WTC11 (cell line): ENCODE data around the gene FAM110A.

Experiments
- CREB1 ChIP-seq: sonication (generic); formaldehyde crosslinking; IDR thresholded peaks from 2 replicates; pipeline ENCODE4 v1.8.0; 2023; ENCODE audit warnings: mild to moderate bottlenecking, missing genetic modification reagents
- TF ChIP-seq, protein P1 (sequence below): fragments of 200-600 bp; IDR thresholded peaks from 2 replicates; pipeline ENCODE4 v1.8.0; 2022; ENCODE audit warnings: antibody characterized with exemption
- TF ChIP-seq, protein P2 (sequence below): sonication (generic); formaldehyde crosslinking; IDR thresholded peaks from 2 replicates; pipeline ENCODE4 v1.8.0; 2023; ENCODE audit warnings: missing genetic modification reagents, mild to moderate bottlenecking, borderline replicate concordance
- TF ChIP-seq, protein P3 (sequence below): sonication (generic); formaldehyde crosslinking; IDR thresholded peaks from 2 replicates; pipeline ENCODE4 v1.8.1; 2023; ENCODE audit warnings: mild to moderate bottlenecking, missing genetic modification reagents, moderate library complexity
- TF ChIP-seq, protein P4 (sequence below): sonication (generic); formaldehyde crosslinking; IDR thresholded peaks from 2 replicates; pipeline ENCODE4 v1.8.1; 2023; ENCODE audit warnings: mild to moderate bottlenecking, missing genetic modification reagents

DNA sequence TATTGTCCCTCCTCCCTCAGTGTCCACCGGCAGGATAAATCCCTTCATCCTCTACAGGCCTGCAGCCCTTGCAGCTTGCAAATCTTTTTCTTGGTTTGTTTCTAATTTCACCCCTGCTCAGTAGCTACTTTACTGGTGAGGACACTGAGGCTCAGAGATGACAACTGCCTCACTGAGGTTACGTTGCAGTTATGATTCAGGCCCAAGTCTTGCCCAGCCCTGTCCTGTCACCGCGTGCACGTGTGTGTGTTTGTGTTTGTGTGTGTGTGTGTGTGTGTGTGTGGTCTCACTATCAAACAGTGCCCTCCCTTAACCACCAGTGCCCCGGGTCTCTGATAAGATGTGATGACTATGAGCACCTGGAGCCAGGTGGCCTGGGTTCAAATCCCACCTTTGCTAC, 21.1 kb downstream of the FAM110A start:
- TF ChIP-seq, protein P1, sequence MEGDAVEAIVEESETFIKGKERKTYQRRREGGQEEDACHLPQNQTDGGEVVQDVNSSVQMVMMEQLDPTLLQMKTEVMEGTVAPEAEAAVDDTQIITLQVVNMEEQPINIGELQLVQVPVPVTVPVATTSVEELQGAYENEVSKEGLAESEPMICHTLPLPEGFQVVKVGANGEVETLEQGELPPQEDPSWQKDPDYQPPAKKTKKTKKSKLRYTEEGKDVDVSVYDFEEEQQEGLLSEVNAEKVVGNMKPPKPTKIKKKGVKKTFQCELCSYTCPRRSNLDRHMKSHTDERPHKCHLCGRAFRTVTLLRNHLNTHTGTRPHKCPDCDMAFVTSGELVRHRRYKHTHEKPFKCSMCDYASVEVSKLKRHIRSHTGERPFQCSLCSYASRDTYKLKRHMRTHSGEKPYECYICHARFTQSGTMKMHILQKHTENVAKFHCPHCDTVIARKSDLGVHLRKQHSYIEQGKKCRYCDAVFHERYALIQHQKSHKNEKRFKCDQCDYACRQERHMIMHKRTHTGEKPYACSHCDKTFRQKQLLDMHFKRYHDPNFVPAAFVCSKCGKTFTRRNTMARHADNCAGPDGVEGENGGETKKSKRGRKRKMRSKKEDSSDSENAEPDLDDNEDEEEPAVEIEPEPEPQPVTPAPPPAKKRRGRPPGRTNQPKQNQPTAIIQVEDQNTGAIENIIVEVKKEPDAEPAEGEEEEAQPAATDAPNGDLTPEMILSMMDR: no peak
- TF ChIP-seq, protein P2, sequence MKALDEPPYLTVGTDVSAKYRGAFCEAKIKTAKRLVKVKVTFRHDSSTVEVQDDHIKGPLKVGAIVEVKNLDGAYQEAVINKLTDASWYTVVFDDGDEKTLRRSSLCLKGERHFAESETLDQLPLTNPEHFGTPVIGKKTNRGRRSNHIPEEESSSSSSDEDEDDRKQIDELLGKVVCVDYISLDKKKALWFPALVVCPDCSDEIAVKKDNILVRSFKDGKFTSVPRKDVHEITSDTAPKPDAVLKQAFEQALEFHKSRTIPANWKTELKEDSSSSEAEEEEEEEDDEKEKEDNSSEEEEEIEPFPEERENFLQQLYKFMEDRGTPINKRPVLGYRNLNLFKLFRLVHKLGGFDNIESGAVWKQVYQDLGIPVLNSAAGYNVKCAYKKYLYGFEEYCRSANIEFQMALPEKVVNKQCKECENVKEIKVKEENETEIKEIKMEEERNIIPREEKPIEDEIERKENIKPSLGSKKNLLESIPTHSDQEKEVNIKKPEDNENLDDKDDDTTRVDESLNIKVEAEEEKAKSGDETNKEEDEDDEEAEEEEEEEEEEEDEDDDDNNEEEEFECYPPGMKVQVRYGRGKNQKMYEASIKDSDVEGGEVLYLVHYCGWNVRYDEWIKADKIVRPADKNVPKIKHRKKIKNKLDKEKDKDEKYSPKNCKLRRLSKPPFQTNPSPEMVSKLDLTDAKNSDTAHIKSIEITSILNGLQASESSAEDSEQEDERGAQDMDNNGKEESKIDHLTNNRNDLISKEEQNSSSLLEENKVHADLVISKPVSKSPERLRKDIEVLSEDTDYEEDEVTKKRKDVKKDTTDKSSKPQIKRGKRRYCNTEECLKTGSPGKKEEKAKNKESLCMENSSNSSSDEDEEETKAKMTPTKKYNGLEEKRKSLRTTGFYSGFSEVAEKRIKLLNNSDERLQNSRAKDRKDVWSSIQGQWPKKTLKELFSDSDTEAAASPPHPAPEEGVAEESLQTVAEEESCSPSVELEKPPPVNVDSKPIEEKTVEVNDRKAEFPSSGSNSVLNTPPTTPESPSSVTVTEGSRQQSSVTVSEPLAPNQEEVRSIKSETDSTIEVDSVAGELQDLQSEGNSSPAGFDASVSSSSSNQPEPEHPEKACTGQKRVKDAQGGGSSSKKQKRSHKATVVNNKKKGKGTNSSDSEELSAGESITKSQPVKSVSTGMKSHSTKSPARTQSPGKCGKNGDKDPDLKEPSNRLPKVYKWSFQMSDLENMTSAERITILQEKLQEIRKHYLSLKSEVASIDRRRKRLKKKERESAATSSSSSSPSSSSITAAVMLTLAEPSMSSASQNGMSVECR (CRISPR knock-in tag): no peak
- TF ChIP-seq CREB1 (CRISPR knock-in tag): no peak
- TF ChIP-seq, protein P3, sequence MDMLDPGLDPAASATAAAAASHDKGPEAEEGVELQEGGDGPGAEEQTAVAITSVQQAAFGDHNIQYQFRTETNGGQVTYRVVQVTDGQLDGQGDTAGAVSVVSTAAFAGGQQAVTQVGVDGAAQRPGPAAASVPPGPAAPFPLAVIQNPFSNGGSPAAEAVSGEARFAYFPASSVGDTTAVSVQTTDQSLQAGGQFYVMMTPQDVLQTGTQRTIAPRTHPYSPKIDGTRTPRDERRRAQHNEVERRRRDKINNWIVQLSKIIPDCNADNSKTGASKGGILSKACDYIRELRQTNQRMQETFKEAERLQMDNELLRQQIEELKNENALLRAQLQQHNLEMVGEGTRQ (CRISPR knock-in tag): no peak
- TF ChIP-seq, protein P4, sequence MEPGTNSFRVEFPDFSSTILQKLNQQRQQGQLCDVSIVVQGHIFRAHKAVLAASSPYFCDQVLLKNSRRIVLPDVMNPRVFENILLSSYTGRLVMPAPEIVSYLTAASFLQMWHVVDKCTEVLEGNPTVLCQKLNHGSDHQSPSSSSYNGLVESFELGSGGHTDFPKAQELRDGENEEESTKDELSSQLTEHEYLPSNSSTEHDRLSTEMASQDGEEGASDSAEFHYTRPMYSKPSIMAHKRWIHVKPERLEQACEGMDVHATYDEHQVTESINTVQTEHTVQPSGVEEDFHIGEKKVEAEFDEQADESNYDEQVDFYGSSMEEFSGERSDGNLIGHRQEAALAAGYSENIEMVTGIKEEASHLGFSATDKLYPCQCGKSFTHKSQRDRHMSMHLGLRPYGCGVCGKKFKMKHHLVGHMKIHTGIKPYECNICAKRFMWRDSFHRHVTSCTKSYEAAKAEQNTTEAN (CRISPR knock-in tag): no peak
